ENCODE data around the gene ARCN1.

Gene ARCN1

DNA sequence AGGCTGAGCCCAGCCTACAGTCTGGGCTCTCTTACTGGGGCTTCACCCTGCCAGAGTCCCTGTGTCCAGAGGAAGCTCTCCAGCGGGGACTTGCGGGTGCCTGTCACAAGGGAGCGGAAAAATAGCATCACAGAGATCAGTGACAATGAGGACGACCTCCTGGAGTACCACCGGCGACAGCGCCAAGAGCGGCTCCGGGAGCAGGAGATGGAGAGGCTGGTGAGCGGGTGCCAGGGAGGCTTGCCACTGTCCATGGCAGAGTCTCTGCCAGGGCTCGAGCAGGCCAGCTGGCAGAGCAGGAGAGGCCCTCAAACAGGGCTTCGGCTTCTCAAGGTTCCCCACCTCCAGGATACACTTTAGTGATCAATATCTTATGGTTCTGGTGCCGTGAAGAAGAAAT lies 56.2 kb downstream of the ARCN1 start:
- TF ChIP-seq, protein P1, sequence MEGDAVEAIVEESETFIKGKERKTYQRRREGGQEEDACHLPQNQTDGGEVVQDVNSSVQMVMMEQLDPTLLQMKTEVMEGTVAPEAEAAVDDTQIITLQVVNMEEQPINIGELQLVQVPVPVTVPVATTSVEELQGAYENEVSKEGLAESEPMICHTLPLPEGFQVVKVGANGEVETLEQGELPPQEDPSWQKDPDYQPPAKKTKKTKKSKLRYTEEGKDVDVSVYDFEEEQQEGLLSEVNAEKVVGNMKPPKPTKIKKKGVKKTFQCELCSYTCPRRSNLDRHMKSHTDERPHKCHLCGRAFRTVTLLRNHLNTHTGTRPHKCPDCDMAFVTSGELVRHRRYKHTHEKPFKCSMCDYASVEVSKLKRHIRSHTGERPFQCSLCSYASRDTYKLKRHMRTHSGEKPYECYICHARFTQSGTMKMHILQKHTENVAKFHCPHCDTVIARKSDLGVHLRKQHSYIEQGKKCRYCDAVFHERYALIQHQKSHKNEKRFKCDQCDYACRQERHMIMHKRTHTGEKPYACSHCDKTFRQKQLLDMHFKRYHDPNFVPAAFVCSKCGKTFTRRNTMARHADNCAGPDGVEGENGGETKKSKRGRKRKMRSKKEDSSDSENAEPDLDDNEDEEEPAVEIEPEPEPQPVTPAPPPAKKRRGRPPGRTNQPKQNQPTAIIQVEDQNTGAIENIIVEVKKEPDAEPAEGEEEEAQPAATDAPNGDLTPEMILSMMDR (IDR thresholded peaks at IDR 0.05; ENCODE audit: insufficient read depth, low read depth, low read length, missing control alignments), result no peak
- no peak for DNase-seq (ENCODE audit: low read depth)
- H3K4me3 ChIP-seq (ENCODE audit: low read depth, low read length), result no peak overlapping the region

DNA sequence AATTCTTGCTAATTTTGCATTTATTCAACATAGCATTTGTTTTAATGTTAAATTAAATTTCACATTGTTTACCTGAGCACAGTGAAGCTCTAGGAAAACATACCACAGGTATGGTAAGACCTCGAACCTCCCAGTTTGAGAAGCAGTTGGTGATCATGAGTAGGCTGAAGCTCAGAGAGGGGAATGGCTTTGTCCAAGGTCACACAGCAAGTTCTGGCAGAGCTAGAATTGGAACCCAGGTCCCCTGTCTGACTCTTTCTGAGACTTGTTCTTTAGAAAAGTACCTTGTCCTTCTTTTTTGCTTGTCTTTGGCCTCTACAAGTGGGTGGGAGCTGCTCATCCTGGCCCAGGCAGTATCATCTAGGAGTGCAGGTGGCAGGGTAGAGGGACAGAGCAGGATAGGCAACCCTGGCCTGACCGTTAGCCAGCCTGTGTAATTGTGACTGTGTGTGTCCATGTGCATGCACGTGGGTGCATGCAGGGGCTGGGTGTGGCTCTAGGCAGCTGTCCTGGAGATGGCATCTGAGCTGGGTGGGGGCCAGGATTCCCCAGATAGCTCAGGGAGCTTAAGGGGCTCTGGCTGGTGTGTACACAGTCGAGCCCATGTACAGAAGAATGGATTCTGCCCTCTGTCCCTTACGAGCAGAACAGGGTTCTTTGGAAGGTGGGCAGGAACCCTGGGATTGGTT lies 56.8 kb downstream of the ARCN1 start:
- H3K4me3 ChIP-seq (ENCODE audit: low read depth, low read length), result no peak overlapping the region
- TF ChIP-seq, protein P1 (IDR thresholded peaks at IDR 0.05; ENCODE audit: insufficient read depth, low read depth, low read length, missing control alignments), result no peak
- no peak for DNase-seq (ENCODE audit: low read depth)

DNA sequence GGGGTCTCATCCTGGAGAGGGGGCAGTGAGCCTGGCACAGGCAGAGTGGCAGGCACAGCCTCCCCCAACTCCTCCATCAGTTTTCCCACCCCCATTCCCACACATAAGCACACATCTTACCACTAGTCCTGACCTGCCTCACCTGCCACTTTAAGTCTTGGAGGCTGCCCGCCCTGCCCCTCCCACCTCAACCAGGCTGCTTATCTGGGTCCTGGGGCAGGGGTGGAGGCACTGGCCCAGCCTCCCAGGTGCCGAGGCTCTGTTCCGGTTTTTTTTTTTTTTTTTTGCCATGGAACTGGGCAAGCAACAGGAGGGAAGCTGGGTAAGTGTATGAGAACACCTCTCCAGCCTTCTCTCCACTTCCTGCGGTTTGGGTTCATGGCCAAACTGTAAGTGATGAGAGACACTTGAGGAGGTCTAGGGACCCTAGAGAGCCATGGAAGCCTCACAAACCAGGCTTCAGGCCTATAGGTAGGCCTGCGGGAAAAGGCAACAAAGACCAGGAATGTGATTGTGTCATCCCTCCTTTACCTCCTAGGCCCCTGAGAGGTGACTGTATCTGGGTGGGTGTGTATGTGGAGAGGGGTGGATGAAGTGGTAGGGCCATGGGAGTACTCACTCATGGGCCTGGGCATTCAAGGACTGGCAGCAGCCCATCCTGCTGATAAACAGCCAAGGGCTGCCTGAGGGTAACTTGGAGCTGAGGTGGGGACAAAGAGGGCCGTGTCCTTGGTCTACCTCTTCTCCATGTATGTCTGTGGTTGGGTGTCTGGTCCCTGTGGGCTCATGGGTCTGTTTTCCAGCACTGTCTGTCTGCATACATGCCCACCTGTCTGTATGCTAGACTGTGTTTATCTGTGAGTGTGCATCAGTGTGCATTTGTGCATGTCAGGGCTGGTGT lies 57.8 kb downstream of the ARCN1 start:
- H3K4me3 ChIP-seq (ENCODE audit: low read depth, low read length), result no peak overlapping the region
- no peak for DNase-seq (ENCODE audit: low read depth)
- TF ChIP-seq, protein P1 (IDR thresholded peaks at IDR 0.05; ENCODE audit: insufficient read depth, low read depth, low read length, missing control alignments), result no peak

DNA sequence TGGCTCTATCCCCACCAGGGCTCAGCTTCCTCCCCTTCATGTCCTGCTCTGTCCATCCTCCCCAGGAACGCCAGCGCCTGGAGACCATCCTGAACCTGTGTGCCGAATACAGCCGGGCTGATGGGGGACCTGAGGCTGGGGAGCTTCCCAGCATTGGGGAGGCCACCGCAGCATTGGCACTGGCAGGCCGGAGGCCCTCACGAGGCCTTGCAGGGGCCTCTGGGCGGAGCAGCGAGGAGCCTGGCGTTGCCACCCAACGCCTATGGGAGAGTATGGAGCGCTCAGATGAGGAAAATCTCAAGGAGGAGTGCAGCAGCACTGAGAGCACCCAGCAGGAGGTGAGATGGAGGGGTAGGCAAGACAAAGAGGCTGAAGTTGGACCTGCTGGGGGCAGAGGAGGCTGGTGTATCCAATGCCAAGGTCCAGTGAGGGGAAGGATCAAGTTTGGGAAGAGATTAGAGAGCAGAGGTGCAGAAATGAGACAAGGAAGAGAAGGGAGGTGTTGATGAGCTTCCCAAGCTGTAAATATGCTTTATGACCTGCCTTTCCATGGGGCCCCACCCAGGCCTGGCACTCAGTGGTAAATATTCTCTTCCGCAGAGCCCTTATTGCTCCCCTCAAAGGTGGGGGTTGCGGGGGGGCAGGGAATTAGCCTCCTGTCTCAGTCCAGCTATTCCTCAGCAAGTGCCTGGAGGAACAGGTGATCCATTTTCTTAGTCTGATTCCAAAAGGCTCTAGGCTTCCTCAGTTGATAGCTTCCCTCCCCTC lies 59.1 kb downstream of the ARCN1 start:
- H3K4me3 ChIP-seq (ENCODE audit: low read depth, low read length), result no peak overlapping the region
- DNase-seq (ENCODE audit: low read depth), result no peak
- TF ChIP-seq, protein P1 (IDR thresholded peaks at IDR 0.05; ENCODE audit: insufficient read depth, low read depth, low read length, missing control alignments), result no peak

DNA sequence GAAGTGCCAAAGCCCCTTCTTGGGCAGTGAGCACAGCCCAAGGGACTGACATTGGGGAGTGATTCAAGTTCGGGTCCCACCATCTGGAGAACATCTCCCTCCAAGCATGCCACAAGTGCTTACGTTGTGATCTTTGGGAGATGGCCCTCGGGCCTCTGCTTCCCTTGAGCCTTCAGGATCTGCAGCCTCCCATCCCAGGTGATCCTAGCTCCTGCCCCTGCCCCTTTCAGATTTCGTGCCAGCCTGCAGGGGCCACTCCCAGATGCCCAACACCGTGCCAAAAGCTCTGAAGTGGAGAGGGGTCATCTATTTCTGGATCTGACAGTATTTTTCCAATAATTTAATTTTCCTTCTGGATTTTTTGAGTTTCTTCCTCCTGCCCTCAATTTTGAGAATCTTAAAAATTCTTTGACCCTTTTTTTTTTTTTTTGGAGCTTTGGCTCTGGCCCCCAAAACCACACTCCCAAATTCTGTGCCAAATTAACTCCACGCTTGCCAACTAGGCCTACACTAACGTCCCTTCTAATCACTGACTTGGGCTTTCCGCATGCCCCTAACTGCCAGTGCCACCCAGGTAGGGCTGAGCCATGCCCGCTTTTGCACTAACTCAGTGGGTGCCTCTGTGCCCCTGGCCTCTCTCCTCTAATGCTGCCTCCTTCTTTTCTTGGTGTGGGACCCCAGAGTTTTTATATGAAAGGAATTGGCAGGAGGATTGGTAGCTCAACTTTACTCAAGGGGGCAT lies 60.5 kb downstream of the ARCN1 start:
- H3K4me3 ChIP-seq (ENCODE audit: low read depth, low read length), result no peak overlapping the region
- TF ChIP-seq, protein P1 (IDR thresholded peaks at IDR 0.05; ENCODE audit: insufficient read depth, low read depth, low read length, missing control alignments), result no peak

DNA sequence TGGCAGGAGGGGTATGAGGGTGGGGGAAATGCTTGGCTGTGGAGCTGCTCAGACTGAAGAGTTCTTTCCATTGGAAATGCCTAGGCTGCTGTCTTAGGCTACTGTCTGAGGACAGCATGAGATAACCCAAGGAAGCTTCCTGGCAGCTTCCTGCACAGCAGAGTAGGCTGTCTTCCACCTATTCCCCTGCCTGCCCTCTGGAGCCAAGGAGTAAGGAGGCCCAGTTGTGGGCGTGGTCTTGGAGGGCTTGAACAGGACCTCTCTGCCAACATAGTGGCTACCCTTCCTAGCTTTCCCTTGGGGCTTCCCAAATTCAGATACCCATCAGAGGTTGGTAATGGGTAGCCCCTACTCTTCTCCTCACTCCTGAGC lies 61.1 kb downstream of the ARCN1 start:
- no peak for DNase-seq (ENCODE audit: low read depth)
- TF ChIP-seq, protein P1 (IDR thresholded peaks at IDR 0.05; ENCODE audit: insufficient read depth, low read depth, low read length, missing control alignments), result no peak
- no peak overlapping the region for H3K4me3 ChIP-seq (ENCODE audit: low read depth, low read length)

More for the DNA sequence above, 60.5 kb downstream of the ARCN1 start:
- DNase-seq (ENCODE audit: low read depth), result no peak
